ACC112 (cell line): ENCODE results near the gene IFNE.
A peak's percentile ranks its signal among the peaks of the same experiment; 100 is the strongest.

Experiments used
- H2AFZ ChIP-seq: fragments of 200-600 bp; sonication (generic); one replicate; pipeline ENCODE4 v1.6.0; 2017; ENCODE audit warnings: antibody characterized with exemption, low read length; ENCODE audit not compliant: unreplicated experiment
- H3K27ac ChIP-seq: fragments of 200-600 bp; sonication (generic); 2 replicates; pipeline ENCODE4 v1.5.1; 2014; ENCODE audit warnings: low read depth, mild to moderate bottlenecking, antibody characterized with exemption, low read length, moderate library complexity
- H3K27me3 ChIP-seq: fragments of 200-600 bp; sonication (generic); 2 replicates; pipeline ENCODE4 v1.6.1; 2014; ENCODE audit warnings: mild to moderate bottlenecking, antibody characterized with exemption, low read length, moderate library complexity, mixed read lengths; ENCODE audit not compliant: insufficient read depth
- H3K36me3 ChIP-seq: fragments of 200-600 bp; sonication (generic); 2 replicates; pipeline ENCODE4 v1.6.1; 2016; ENCODE audit warnings: mild to moderate bottlenecking, antibody characterized with exemption, low read length, moderate library complexity, mixed read lengths; ENCODE audit not compliant: insufficient read depth
- H3K4me1 ChIP-seq: fragments of 200-600 bp; sonication (generic); one replicate; pipeline ENCODE4 v1.6.1; 2016; ENCODE audit warnings: low read length, mixed read lengths; ENCODE audit not compliant: insufficient read depth, unreplicated experiment, control insufficient read depth
- H3K4me3 ChIP-seq: fragments of 200-600 bp; sonication (generic); 2 replicates; pipeline ENCODE4 v1.5.1; 2014; ENCODE audit warnings: mild to moderate bottlenecking, low read depth, low read length
- H3K79me2 ChIP-seq: fragments of 200-600 bp; sonication (generic); one replicate; pipeline ENCODE4 v1.6.0; 2016; ENCODE audit warnings: low read length; ENCODE audit not compliant: control insufficient read depth, unreplicated experiment, insufficient read depth

The IFNE gene

DNA sequence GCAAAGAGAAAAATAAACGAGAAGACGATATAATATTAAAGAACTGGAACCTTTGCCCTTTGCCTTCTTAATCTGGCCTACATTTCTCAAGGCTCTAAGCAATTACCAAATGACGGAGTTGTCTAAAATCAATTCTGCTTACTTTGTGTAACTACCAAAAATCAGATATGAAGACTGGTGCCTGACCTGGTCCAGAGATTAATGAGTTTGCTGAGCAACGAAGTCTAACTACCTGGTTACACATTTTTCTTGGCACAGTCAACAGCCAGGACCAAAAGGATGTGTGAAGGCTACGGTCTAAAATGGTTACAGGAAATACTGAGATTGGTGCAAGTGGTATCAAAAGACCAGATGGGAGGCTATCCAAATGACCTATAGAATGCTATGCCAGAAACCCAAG, 17.8 kb upstream of the IFNE start:
- Histone ChIP-seq H3K4me3 (no peak overlapping the region), H3K27ac (peak overlapping the region; percentile 31), H3K36me3 (no peaks in the 10 kb centered on the region), H3K4me1 (peaks cover 38% of the 10 kb centered on the region), H2AFZ (no peak overlapping the region), H3K27me3 (no peaks in the 10 kb centered on the region), H3K79me2 (peaks cover 77% of the 10 kb centered on the region)

DNA sequence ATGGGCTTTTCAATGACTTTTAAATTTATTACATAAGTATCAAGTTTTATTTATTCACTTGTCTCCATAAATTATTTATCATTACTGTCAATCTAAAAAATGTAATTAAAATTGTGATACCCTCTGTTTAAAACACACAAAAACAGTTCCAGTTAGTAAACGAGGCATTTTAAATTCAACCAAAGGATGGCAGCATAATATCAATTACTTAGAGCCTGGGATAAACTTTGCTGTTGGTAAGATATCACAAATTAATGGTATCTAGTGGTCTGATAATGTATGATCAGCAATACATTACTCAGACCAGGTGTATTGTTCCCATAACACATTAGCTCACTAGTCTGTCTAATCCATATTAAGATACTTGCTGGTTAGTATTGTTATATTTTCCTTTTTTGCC, 9.6 kb upstream of the IFNE start:
- no peak overlapping the region for H2AFZ ChIP-seq
- H3K27me3 ChIP-seq, result no peaks in the 10 kb centered on the region
- H3K27ac ChIP-seq, result no peak overlapping the region
- no peak overlapping the region for H3K4me3 ChIP-seq
- H3K36me3 ChIP-seq, result no peaks in the 10 kb centered on the region
- no peaks in the 10 kb centered on the region for H3K4me1 ChIP-seq
- H3K79me2 ChIP-seq, result peaks cover 27% of the 10 kb centered on the region

DNA sequence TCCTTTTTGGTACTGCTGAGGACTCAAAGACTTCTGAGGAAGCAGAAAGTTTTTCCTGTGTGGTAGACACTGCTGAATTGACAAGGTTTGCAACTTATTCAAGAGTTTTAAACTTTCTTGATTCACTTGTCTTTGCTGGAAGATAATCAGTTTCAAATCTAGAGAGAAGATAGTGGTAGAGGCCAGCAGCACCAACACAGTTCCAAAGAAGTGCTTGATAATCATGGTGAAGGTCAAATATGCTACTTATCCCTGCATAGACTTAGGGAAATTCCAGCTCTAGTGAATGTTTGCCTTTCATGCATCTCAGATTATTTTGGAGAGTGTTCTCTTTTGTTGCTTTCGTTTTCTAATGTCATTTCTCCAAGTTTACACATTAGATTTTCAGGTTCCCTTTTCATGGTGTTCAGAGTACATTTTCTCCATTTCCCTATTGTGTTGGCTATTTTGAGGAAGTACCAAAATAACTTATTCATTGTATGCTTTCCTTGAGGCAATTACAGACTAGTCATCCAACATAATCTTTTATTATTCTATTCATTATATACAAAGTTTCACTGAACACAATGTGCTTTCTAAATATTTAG, 550 bp downstream of the IFNE start:
- no peak overlapping the region for H3K27ac ChIP-seq
- no peak overlapping the region for H3K4me3 ChIP-seq
- H3K4me1 ChIP-seq, result no peaks in the 10 kb centered on the region
- H3K79me2 ChIP-seq, result peaks cover 3% of the 10 kb centered on the region
- H2AFZ ChIP-seq, result no peak overlapping the region
- peaks cover 33% of the 10 kb centered on the region for H3K36me3 ChIP-seq
- H3K27me3 ChIP-seq, result no peaks in the 10 kb centered on the region

DNA sequence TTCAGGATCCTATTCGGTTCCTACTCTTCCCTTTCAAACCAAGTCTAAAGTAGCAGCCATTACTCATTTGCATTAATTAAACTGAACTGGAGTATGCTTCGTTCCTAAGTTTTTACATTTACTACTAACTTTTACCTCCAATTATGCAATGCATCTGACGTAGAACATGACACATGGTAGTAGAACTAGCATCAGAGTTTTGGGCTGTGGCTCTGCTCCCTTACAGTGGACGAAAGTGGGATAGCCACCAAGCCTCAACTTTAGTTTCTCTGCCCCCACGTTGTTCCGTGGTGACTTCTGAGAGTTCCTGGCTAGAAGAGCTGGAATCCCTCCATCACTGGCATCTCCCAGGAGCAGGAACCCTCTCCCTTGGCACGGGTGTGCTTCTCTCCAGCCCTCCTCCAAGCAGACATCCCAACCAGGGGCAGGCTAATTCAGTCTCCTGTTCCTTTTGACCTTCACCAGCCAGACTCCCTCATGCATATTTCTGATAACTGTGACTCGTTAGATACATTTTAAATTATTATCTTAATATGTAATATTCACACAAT, 2.9 kb downstream of the IFNE start:
- Histone ChIP-seq H3K36me3 (peaks cover 28% of the 10 kb centered on the region), H3K79me2 (no peaks in the 10 kb centered on the region), H3K4me3 (no peak overlapping the region), H3K27ac (no peak overlapping the region), H3K4me1 (no peaks in the 10 kb centered on the region), H2AFZ (no peak overlapping the region), H3K27me3 (no peaks in the 10 kb centered on the region)

DNA sequence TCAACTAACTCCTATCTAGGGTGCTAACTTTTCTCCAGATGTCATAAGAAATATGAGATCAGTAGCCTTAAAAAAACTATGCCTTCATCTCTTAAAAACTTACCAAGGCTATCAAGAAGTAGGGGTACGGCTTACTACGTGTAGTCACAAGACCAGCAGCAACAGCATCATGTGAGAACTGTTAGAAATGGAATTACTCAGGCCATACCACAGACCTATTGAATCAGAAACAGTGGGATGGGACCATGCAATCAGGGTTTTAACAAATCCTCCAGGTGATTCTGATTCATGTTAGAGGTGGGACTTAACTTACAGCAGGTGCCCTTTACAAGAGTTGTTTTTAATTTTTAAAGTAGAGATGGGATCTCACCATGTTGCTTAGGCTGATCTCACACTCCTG, 4.6 kb downstream of the IFNE start:
- Histone ChIP-seq H2AFZ (no peak overlapping the region), H3K27me3 (no peaks in the 10 kb centered on the region), H3K36me3 (peaks cover 32% of the 10 kb centered on the region), H3K27ac (no peak overlapping the region), H3K4me1 (no peaks in the 10 kb centered on the region), H3K4me3 (no peak overlapping the region), H3K79me2 (no peaks in the 10 kb centered on the region)

DNA sequence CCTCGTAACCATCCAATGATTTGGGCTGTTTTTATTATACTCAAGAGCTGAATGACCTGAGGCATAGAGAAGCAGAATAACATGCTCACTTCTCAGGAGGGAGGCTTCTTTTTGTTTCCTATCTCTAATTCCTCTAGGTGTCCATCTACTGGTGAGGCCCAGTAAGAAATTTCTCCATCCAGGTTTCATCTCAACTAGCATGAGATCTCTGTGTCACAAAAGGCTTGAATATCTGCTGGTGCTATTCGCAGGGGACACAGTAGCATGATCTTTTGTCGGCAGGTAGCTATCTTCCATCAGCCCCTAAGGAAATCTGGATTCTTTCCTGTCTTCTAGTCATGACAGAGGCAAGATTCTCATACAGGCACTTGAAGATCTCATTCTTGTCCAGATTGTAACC, 8.9 kb downstream of the IFNE start:
- Histone ChIP-seq H3K79me2 (no peaks in the 10 kb centered on the region), H3K27me3 (no peaks in the 10 kb centered on the region), H3K27ac (no peak overlapping the region), H3K4me1 (no peaks in the 10 kb centered on the region), H3K36me3 (peaks cover 26% of the 10 kb centered on the region), H2AFZ (no peak overlapping the region), H3K4me3 (no peak overlapping the region)

DNA sequence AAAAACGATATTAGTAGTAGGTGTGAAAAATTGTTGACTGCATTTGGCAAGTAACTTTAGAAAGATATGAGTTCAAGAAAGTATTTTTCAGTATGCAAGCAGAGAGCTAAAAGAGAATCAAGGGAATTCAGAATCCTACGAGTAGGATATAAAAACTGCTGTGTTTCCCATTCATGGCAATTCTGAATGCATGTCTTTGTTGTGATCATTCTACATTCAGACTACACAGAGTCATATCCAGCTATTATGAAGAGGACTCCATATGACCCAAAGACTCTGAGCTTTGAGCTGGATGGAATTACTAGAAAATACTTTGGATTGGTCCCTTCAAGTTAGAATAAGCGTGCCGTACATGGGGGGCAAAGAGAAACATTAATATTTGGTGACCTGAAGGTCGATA, 12.0 kb downstream of the IFNE start:
- H2AFZ ChIP-seq, result no peak overlapping the region
- no peaks in the 10 kb centered on the region for H3K4me1 ChIP-seq
- H3K79me2 ChIP-seq, result no peaks in the 10 kb centered on the region
- H3K36me3 ChIP-seq, result peaks cover 23% of the 10 kb centered on the region
- H3K4me3 ChIP-seq, result no peak overlapping the region
- no peak overlapping the region for H3K27ac ChIP-seq
- no peaks in the 10 kb centered on the region for H3K27me3 ChIP-seq

DNA sequence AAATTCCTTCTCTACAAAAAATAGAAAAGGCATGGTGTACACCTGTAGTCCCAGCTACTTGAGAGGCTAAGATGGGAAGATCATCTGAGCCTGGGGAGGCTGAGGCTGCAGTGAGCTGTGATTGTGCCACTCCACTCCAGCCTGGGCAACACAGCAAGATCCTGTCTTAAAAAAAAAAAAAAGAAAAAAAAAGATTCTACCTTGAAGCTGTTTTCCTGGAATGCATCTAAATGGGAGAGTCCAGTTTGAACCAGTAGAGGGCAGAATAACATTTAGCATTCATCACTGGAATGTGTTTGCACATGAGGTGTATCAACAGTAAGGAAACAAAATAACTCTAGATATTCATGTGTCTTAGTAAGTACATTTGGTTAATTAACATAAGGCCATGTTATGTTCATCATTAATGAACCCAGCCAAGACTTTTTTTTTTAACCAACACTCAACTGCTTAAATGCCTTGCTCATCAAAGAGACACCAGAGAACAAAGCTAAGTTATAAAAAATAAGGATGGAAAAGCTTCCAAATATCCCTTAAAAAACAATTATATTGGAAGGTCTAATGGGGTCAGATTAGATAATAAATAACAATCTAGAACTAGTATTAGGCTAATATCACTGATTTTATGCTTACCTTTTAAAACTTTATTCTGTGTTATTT, 16.1 kb downstream of the IFNE start:
- Histone ChIP-seq H3K27me3 (no peaks in the 10 kb centered on the region), H3K36me3 (peaks cover 31% of the 10 kb centered on the region), H3K27ac (no peak overlapping the region), H3K4me1 (no peaks in the 10 kb centered on the region), H2AFZ (no peak overlapping the region), H3K79me2 (no peaks in the 10 kb centered on the region), H3K4me3 (no peak overlapping the region)

DNA sequence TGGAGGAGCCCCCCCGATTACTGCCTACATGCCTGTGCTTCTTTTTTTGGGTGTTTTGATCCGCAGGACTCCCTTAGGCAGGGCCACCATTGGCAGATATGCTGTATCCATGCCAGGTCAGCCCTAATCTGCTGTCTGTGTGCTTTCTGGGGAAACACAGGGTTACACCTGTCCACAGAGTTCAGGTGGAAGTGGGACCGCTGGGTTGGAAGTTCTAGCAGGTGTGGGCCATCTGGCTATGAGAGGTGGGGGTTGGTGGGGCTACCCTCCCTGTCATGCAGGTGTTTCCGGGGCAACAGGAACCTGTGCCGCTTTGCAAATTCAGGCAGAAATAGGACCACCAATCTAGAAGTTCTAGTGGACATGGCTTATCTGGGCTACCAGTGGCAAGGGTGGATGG, 17.0 kb downstream of the IFNE start:
- H3K4me1 ChIP-seq, result no peaks in the 10 kb centered on the region
- no peak overlapping the region for H2AFZ ChIP-seq
- no peaks in the 10 kb centered on the region for H3K79me2 ChIP-seq
- no peak overlapping the region for H3K4me3 ChIP-seq
- no peak overlapping the region for H3K27ac ChIP-seq
- H3K36me3 ChIP-seq, result peaks cover 35% of the 10 kb centered on the region
- H3K27me3 ChIP-seq, result no peaks in the 10 kb centered on the region

DNA sequence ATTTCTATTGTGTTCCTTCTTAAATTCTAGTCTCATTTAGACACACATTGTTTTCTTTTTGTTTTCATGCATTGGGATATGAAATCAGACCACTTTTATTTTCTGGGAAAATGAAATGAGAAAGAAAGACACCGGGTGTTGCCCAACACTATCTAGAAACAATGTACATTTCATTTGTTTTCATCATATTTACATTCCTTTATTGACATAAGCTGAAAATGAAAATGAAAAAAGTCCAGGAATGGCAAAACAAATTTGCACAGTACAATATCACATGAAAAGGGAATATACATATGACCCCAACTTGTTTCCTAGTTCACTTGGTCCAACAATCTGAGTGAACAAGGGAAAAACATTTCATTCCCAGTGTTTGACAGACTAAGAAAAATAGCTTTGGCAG, 20.7 kb downstream of the IFNE start:
- Histone ChIP-seq H3K27ac (no peak overlapping the region), H3K27me3 (no peaks in the 10 kb centered on the region), H3K36me3 (peaks cover 36% of the 10 kb centered on the region), H3K4me1 (no peaks in the 10 kb centered on the region), H2AFZ (no peak overlapping the region), H3K4me3 (no peak overlapping the region), H3K79me2 (no peaks in the 10 kb centered on the region)

DNA sequence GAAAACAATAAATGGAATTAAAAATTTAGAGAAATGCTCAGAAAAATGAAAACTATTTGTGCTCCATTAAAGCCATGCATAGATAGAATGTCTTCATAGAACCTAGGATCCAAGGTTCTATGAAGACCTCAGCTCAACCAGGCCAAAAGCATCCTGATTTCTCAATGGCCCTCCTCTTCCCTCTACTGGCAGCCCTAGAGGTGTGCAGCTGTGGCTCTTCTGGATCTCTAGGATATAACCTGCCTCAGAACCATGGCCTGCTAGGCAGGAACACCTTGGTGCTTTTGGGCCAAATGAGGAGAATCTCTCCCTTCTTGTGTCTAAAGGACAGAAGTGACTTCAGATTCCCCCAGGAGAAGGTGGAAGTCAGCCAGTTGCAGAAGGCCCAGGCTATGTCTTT, 26.8 kb downstream of the IFNE start:
- Histone ChIP-seq H3K27me3 (no peaks in the 10 kb centered on the region), H3K4me3 (no peak overlapping the region), H3K4me1 (peaks cover 13% of the 10 kb centered on the region), H3K36me3 (peaks cover 12% of the 10 kb centered on the region), H3K27ac (no peak overlapping the region), H2AFZ (no peak overlapping the region), H3K79me2 (no peaks in the 10 kb centered on the region)
